Measurements from ENCODE around the gene PUM1.
"Not testable (repeated sequence)": the region's sequence is repeated elsewhere in the genome, so short reads cannot be mapped to it uniquely, and the experiment has no call there.

The PUM1 gene

DNA sequence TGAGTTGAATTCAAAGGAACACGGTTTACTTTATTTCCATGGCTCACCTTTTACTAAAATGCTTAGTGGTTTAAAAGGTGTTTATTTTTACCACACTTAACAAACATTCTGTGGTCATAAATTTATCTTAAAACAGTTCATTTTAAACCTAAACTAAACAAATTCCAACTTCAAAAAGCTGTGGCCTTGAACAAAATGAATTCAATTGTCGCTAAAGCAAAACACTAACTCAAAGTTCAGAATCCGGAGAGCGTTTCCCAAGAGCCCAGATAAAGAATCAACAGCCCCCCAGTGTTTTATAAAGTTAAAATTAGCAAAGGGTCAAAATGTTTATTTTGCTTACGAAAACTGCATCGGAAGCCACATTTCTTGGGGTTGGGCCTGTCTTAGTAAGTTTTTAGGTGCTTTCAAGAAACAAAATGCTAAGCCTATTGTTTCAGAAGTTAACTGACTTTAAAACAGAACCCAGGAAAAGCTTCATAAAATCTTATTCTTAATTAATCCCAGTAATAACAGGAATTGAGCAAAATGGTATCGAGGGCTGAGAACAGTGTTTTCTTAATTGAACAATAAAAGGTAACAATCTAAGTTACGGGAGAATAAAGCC, 1.3 kb downstream of the PUM1 start:
- no peak for DNase-seq (ENCODE audit: low spot score)

GRCh38 chr1:31063631-31064030, 1.9 kb downstream of the PUM1 start:
- peak; percentile 42 for DNase-seq (ENCODE audit: low spot score)

DNA sequence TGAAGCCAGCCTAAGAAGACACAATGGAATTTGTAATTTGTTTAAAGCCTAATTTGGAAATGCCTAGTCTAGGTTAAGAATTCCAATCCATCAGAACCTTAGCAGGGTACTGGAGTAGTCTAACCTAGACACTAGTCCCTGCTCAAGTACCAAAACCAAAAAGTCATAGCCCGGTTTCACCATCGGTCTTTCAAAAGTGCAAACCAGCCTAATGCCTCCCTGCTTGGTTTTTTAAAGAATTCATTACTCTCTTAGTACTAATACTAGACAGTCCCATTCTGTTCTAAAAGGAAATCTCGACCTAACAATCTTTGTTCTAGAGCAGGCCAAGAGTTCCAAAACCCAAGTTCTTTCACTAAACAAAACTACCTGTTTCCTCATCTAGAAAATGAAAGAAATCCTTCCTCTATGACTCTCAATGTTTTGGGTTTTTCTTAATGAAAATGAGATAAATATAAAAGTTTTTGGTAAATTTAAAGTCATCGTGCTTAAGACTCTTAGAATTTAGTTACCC, 2.6 kb downstream of the PUM1 start:
- no peak for DNase-seq (ENCODE audit: low spot score)

- peak; percentile 44 for DNase-seq (ENCODE audit: low spot score)
Measured at GRCh38 chr1:31062162-31062866, 3.2 kb downstream of the PUM1 start.

DNA sequence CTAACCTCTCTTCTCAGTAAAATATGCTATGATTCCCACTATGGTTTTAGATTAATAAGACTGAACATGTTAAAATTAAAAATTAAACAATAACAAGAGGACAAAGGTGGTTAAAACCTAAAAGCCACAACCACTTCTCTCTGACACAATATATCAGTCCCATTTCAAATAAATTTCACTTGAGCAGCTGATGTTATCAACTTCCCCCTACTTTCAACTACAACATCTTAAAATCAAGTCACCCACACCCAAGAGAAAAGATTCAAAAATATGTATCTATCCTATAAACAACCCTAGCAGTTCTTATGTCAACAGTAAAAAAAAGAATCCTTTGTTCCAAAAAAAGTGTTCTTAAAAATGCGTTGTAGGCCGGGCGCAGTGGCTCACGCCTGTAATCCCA, 7.5 kb downstream of the PUM1 start:
- no peak for DNase-seq (ENCODE audit: low spot score)

DNA sequence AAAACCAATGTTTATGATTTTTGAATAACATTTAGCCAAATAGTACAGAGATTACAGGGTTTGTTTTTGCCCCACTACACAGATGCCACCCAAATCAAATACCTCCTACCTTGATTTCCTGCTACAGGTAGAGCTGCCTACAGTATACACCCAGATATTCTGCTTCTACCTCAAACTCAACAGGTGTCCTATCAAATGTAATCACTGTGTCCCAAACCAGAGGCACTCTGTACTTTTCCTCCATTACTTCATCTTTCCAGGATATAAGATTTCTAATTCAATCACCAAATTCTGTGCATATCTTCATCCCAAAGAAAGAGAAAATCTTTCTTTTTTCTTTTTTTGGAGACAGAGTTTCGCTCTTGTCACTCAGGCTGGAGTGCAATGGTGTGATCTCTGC, 9.6 kb downstream of the PUM1 start:
- no peak for DNase-seq (ENCODE audit: low spot score)

- no peak for DNase-seq (ENCODE audit: low spot score)
Measured at GRCh38 chr1:31055501-31055900, 10.0 kb downstream of the PUM1 start.

DNA sequence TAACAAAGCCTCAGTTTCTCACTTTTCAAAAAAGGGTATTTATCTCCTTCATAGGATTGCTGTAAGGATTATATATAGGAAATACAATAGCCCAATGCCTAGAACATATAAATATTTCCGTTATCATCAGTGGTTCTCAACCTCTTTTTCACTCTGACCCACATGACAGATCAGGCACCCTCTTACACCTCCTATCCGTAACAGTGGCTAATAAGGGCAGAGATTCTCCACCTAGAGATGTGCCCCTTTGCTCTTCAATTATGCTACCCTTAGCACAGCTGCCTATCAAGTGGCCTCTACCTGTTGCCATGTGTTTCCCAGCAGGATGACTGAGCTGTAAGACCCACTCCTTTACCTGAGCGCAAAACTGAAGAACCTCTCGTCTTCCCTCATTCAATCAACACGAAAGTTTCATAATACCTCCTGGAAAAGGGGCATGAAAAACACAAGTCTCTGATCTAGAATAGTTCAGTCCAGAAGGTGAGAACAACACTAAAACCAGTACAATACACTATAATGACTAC, 10.5 kb downstream of the PUM1 start:
- DNase-seq (ENCODE audit: low spot score): no peak

GRCh38 chr1:31054349-31054748, 11.2 kb downstream of the PUM1 start:
- DNase-seq (ENCODE audit: low spot score): no peak

- not testable (repeated sequence) for DNase-seq (ENCODE audit: low spot score)
Measured at GRCh38 chr1:31052613-31053012, 12.9 kb downstream of the PUM1 start.

GRCh38 chr1:31051611-31052010, 13.9 kb downstream of the PUM1 start:
- no peak for DNase-seq (ENCODE audit: low spot score)

DNA sequence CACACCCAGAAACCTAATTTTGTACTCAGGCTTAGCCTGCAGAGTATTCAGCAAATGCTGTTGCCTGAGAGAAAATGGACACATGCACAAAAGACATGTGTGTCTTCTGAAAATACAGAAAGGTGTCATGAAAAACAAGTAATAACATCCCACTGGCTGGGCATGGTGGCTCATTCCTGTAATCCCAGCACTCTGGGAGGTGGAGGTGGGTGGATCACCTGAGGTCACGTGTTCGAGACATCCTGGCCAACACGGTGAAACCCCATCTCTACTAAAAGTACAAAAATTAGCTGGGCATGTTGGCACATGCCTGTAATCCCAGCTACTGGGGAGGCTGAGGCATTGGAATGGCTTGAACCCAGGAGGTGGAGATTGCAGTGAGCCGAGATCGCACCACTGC, 18.0 kb downstream of the PUM1 start:
- DNase-seq (ENCODE audit: low spot score): not testable (repeated sequence)

GRCh38 chr1:31043631-31044030, 21.9 kb downstream of the PUM1 start:
- no peak for DNase-seq (ENCODE audit: low spot score)

GRCh38 chr1:31042656-31043055, 22.9 kb downstream of the PUM1 start:
- DNase-seq (ENCODE audit: low spot score): no peak

DNA sequence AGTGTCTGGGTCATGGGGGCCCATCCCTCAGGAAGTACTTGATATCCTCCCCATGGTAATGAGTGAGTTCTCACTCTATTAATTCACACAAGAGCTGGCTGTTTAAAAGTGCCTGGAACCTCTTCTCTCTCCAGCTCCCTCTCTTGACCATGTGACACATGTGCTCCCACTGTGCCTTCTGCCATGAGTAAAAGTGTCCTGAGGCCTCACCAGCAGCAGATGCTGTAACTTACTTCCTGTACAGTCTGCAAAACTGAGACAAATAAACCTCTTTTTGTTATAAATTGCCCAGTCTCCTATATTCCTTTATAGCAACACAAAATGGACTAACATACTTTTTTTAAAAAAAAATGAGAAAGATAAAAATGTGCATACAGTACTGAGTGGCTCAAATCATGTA, 24.0 kb downstream of the PUM1 start:
- no peak for DNase-seq (ENCODE audit: low spot score)

DNA sequence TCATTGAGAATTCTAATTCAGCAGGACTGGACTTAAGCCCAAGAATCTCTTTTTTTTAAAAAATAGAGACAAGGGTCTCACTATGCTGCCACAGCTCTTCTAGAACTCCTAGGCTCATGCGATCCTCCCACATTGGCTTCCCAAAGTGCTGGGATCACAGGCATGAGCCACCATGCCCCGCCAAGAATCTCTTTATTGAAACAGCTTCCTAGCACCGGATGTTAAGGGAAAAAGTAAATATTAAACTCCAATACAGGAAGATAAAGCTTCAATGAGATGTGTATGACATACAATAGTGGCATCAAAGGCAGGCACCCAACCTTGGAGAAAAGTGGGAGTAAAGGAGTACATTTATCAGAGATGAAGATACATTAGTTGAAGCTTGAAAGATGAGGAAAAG, 25.5 kb downstream of the PUM1 start:
- no peak for DNase-seq (ENCODE audit: low spot score)

DNA sequence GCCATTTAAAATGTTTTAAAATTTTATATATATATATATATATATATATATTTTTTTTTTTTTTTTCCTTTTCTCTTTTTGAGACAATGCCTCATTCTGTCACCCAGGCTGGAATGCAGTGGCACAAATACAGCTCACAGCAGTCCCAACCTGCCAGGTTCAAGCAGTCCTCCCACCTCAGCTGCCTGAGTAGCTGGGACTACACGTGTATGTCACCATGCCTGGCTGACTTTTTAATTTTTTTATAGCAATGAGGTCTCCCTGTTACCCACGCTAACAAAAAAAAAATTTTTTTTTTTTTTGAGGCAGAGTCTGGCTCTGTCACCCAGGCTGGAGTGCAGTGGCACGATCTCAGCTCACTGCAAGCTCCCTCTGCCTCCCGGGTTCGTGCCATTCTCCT, 26.6 kb downstream of the PUM1 start:
- not testable (repeated sequence) for DNase-seq (ENCODE audit: low spot score)

GRCh38 chr1:31038360-31038759, 27.2 kb downstream of the PUM1 start:
- DNase-seq (ENCODE audit: low spot score): no peak

DNA sequence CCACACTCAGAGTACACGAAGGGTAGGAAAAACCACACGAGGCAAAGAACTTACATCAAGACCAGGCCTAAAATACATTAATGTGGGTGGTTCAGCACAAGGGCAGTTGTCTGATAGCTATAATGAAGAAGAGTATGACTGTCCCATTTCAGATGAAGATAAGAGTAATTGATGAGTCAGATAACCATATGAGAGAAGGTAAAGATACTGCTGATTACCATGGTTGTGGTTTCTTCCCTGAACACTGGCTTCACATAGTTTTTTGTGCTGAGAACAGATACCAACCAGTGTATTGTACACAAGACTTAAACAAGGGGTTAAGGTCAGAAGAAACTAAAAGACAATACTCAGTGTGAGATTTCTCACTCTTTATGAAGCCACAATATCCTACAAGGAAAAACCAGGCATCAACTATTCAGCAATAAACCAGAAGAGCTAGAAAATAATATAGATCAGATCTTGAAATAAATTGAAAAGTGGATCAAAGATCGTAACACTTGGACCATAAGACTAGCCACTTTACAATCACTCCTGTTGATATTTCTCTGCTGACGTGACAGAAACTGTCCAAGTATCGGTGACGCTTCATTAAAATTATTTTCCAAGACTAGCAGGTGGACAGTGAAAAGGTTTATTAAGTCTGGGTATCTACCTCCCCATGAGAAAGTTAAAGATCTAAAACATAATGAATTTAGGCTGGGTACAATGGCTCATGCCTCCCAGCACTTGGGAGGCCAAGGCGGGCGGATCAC, 28.6 kb downstream of the PUM1 start:
- DNase-seq (ENCODE audit: low spot score): no peak

DNA sequence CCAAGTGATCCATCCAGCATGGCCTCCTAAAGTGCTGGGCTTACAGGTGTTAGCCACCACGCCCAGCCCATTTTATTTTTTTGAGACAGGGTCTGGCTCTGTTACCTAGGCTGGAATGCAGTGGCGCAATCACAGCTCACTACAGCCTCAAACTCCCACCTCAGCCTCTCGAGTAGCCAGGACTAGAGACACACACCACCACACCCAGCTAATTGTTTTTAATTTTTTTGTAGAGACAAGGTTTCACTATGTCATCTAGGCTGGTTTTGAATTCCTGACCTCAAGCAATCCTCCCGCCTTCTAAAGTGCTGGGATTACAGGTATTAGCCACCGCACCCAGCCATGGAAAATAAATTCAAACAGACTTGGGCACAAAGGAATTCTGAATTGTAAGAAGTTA, 31.9 kb downstream of the PUM1 start:
- no peak for DNase-seq (ENCODE audit: low spot score)

DNA sequence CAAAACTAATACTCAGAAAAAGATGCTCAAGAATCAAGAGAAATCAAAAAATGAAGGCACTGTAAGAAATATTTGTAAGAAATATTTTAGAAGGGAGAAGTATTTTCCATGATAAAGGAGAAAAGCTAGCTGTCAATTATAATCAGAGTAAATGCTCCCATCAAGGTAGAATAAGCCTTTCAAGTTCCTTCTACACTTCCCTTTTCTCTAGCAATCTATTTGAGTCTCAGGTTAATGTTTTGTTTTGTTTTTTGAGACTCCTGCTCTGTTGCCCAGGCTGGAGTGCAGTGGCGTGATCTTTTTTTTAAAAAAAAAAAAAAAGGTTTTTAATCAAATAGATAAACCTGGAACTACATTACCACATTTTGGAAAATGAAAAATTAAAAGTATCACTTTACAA, 33.3 kb downstream of the PUM1 start:
- DNase-seq (ENCODE audit: low spot score): no peak

GRCh38 chr1:31031330-31032143, 34.0 kb downstream of the PUM1 start:
- no peak for DNase-seq (ENCODE audit: low spot score)
